ENCODE measurements around the gene UNC5A. TPM values are rescaled to one million over a fixed set of nuclear protein-coding genes. Genes with fewer than 3 reads are reported as not detected.

UNC5A gene
- total and polyA plus RNA-seq, 9 of the 15 experiments (the other 6 are each of a cell fraction or from before 2014, with no cell fraction given), result not detected

DNA sequence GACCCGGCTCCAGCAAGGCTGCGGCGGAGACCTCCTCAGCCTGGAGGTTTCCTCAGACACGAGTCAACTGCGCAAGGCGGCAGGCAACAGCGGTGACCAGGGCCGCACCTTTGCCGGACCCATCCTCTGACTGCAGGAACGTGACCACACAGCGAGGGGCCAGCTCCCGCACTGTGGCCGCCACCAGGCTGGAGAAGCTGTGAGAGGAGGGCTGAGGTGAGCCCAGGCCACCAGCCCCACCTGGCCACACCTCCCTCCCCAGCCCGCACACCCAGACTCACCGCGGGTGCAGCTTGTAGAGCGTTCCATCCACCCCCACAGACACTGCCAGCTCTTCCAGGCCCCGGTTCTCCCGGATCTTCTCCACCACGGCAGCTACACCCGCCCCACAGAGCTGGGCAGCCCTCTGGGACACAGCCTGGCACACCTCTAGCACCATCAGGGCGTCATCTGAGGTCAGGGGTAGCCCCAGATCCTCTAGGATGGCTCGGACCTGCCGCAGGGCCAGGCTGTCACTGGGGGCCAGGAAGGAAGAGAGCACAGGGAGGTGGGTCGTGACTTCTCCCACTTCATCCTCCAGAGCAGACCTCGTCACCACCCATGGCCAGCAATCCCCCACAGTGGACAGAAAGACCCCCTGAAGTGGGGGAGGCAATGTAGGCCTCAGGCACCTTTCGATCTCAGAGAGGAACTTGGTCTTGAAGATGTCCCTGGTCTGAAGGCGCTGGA lies 70.8 kb downstream of the UNC5A start (continued):
- TF ChIP-seq, protein P1, sequence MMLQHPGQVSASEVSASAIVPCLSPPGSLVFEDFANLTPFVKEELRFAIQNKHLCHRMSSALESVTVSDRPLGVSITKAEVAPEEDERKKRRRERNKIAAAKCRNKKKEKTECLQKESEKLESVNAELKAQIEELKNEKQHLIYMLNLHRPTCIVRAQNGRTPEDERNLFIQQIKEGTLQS (IDR thresholded peaks at IDR 0.05), result no peak
- TF ChIP-seq, protein P1 (CRISPR knock-in tag; conservative IDR thresholded peaks at IDR 0.05), result no peak
- TF ChIP-seq AFF4 (CRISPR knock-in tag; IDR thresholded peaks at IDR 0.05) (no peak), EZH2 (IDR thresholded peaks at IDR 0.05; ENCODE audit: borderline replicate concordance, low read depth, low read length) (no peak), HMGN3 (IDR thresholded peaks at IDR 0.05; ENCODE audit: borderline replicate concordance, extremely low read depth, insufficient read length, low read depth, low read length) (no peak), DLX4 (CRISPR knock-in tag; IDR thresholded peaks at IDR 0.05) (no peak), ZEB2 (IDR thresholded peaks at IDR 0.05) (no peak), HMG20B (CRISPR knock-in tag; IDR thresholded peaks at IDR 0.05) (no peak), RAD51 (IDR thresholded peaks at IDR 0.05; ENCODE audit: borderline replicate concordance, low read depth) (no peak)
